ENCODE data around the gene RNASEL. TPM values are rescaled to one million over a fixed set of nuclear protein-coding genes. Genes with fewer than 3 reads are reported as not detected.
"Not testable (repeated sequence)": the region's sequence is repeated elsewhere in the genome, so short reads cannot be mapped to it uniquely, and the experiment has no call there.

Gene RNASEL
- total RNA-seq, 1 experiment from 2014 or later = 17.3 TPM

GRCh38 chr1:182556279-182556678, 32.8 kb downstream of the RNASEL start:
- Histone ChIP-seq H3K4me2 (ENCODE audit: low read depth, low read length, poor library complexity, severe bottlenecking) (no peak overlapping the region), H3K9me3 (ENCODE audit: low read length) (no peaks in the 10 kb centered on the region), H3K27ac (ENCODE audit: low read length) (no peak overlapping the region), H4K20me1 (ENCODE audit: insufficient read depth, low read depth, low read length) (no peaks in the 10 kb centered on the region), H3K36me3 (ENCODE audit: insufficient read depth, low read length) (no peaks in the 10 kb centered on the region), H3K4me3 (ENCODE audit: low read length) (no peak overlapping the region), H3K9ac (ENCODE audit: low read length) (no peak overlapping the region), H3K27me3 (ENCODE audit: low read length) (no peaks in the 10 kb centered on the region), H2AFZ (ENCODE audit: low read length) (no peak overlapping the region), H3K79me2 (ENCODE audit: low read length) (no peaks in the 10 kb centered on the region), H3K4me1 (ENCODE audit: low read length) (no peaks in the 10 kb centered on the region), H3K9me2 (replicated peaks; ENCODE audit: insufficient read depth, low read length) (no peaks in the 10 kb centered on the region)
- no peak for DNase-seq

DNA sequence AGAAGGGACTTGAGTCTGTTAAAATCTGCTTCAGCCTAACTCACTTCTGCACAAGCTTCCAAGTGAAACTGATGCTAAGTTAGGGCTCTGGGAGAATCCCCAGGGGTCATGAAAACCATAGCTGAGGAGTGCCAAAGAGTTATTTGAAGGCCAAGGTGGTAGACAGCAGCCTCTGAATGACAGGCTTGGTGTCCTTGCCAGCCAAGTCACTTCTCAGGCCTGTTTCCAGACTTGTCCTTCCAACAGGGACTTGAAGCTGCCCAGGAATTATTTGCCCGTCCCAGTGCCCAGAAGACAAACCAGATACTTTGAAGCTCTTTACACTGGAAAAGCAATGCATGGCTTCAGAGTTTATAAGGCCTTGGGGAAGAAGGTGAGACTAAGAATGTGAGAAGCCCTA, 33.6 kb downstream of the RNASEL start:
- Histone ChIP-seq H3K79me2 (ENCODE audit: low read length) (no peaks in the 10 kb centered on the region), H3K9me3 (ENCODE audit: low read length) (no peaks in the 10 kb centered on the region), H3K36me3 (ENCODE audit: insufficient read depth, low read length) (no peaks in the 10 kb centered on the region), H3K27ac (ENCODE audit: low read length) (no peak overlapping the region), H3K27me3 (ENCODE audit: low read length) (no peaks in the 10 kb centered on the region), H3K9me2 (replicated peaks; ENCODE audit: insufficient read depth, low read length) (no peaks in the 10 kb centered on the region), H3K4me3 (ENCODE audit: low read length) (no peak overlapping the region), H3K4me2 (ENCODE audit: low read depth, low read length, poor library complexity, severe bottlenecking) (no peak overlapping the region), H4K20me1 (ENCODE audit: insufficient read depth, low read depth, low read length) (no peaks in the 10 kb centered on the region), H3K4me1 (ENCODE audit: low read length) (no peaks in the 10 kb centered on the region), H3K9ac (ENCODE audit: low read length) (no peak overlapping the region), H2AFZ (ENCODE audit: low read length) (no peak overlapping the region)
- DNase-seq = no peak

- Histone ChIP-seq H3K79me2 (ENCODE audit: low read length) (no peaks in the 10 kb centered on the region), H3K27ac (ENCODE audit: low read length) (no peak overlapping the region), H3K4me3 (ENCODE audit: low read length) (no peak overlapping the region), H3K36me3 (ENCODE audit: insufficient read depth, low read length) (no peaks in the 10 kb centered on the region), H2AFZ (ENCODE audit: low read length) (no peak overlapping the region), H3K9me2 (replicated peaks; ENCODE audit: insufficient read depth, low read length) (no peaks in the 10 kb centered on the region), H3K27me3 (ENCODE audit: low read length) (no peaks in the 10 kb centered on the region), H3K4me2 (ENCODE audit: low read depth, low read length, poor library complexity, severe bottlenecking) (no peak overlapping the region), H3K9ac (ENCODE audit: low read length) (no peak overlapping the region), H3K9me3 (ENCODE audit: low read length) (no peaks in the 10 kb centered on the region), H4K20me1 (ENCODE audit: insufficient read depth, low read depth, low read length) (no peaks in the 10 kb centered on the region), H3K4me1 (ENCODE audit: low read length) (no peaks in the 10 kb centered on the region)
- DNase-seq = no peak
These were observed 36.5 kb downstream of the RNASEL start for GRCh38 chr1:182552527-182552926.

GRCh38 chr1:182549811-182550210, 39.2 kb downstream of the RNASEL start:
- Histone ChIP-seq H3K27me3 (ENCODE audit: low read length) (no peaks in the 10 kb centered on the region), H3K4me2 (ENCODE audit: low read depth, low read length, poor library complexity, severe bottlenecking) (no peak overlapping the region), H3K4me1 (ENCODE audit: low read length) (no peaks in the 10 kb centered on the region), H2AFZ (ENCODE audit: low read length) (no peak overlapping the region), H3K9me2 (replicated peaks; ENCODE audit: insufficient read depth, low read length) (no peaks in the 10 kb centered on the region), H3K36me3 (ENCODE audit: insufficient read depth, low read length) (no peaks in the 10 kb centered on the region), H3K9ac (ENCODE audit: low read length) (no peak overlapping the region), H3K27ac (ENCODE audit: low read length) (no peak overlapping the region), H4K20me1 (ENCODE audit: insufficient read depth, low read depth, low read length) (no peaks in the 10 kb centered on the region), H3K79me2 (ENCODE audit: low read length) (no peaks in the 10 kb centered on the region), H3K9me3 (ENCODE audit: low read length) (no peaks in the 10 kb centered on the region), H3K4me3 (ENCODE audit: low read length) (no peak overlapping the region)
- no peak for DNase-seq

DNA sequence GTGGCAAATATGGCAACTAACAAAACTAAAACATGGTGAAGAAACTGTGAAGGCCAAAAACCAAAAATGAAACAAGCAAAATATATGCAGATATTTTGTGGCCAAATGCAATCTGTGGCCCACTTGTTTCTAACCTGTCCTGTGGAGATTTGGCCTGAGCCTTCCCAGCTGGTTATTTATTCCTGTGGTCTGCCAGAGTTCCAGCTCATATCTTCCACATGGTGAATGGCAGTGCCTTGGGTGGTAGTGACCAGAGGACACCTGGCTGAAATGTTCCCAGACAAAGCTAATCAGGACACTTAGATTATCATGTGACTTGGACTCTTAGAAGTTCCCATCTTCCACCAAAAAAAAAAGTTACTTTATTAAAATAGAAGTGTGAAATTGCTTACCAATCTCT, 39.7 kb downstream of the RNASEL start:
- Histone ChIP-seq H3K4me1 (ENCODE audit: low read length) (no peaks in the 10 kb centered on the region), H3K9ac (ENCODE audit: low read length) (no peak overlapping the region), H3K27me3 (ENCODE audit: low read length) (no peaks in the 10 kb centered on the region), H3K4me3 (ENCODE audit: low read length) (no peak overlapping the region), H3K4me2 (ENCODE audit: low read depth, low read length, poor library complexity, severe bottlenecking) (no peak overlapping the region), H3K9me2 (replicated peaks; ENCODE audit: insufficient read depth, low read length) (no peaks in the 10 kb centered on the region), H2AFZ (ENCODE audit: low read length) (no peak overlapping the region), H4K20me1 (ENCODE audit: insufficient read depth, low read depth, low read length) (no peaks in the 10 kb centered on the region), H3K27ac (ENCODE audit: low read length) (no peak overlapping the region), H3K9me3 (ENCODE audit: low read length) (no peaks in the 10 kb centered on the region), H3K79me2 (ENCODE audit: low read length) (no peaks in the 10 kb centered on the region), H3K36me3 (ENCODE audit: insufficient read depth, low read length) (no peaks in the 10 kb centered on the region)
- DNase-seq = no peak

- no peak for DNase-seq
- Histone ChIP-seq H3K27ac (ENCODE audit: low read length) (no peak overlapping the region), H3K27me3 (ENCODE audit: low read length) (no peaks in the 10 kb centered on the region), H3K4me3 (ENCODE audit: low read length) (no peak overlapping the region), H2AFZ (ENCODE audit: low read length) (no peak overlapping the region), H3K4me2 (ENCODE audit: low read depth, low read length, poor library complexity, severe bottlenecking) (no peak overlapping the region), H3K36me3 (ENCODE audit: insufficient read depth, low read length) (no peaks in the 10 kb centered on the region), H3K9me2 (replicated peaks; ENCODE audit: insufficient read depth, low read length) (no peaks in the 10 kb centered on the region), H3K79me2 (ENCODE audit: low read length) (no peaks in the 10 kb centered on the region), H3K4me1 (ENCODE audit: low read length) (no peaks in the 10 kb centered on the region), H3K9me3 (ENCODE audit: low read length) (no peaks in the 10 kb centered on the region), H4K20me1 (ENCODE audit: insufficient read depth, low read depth, low read length) (no peaks in the 10 kb centered on the region), H3K9ac (ENCODE audit: low read length) (no peak overlapping the region)
These were observed 55.2 kb downstream of the RNASEL start for GRCh38 chr1:182533896-182534295.

DNA sequence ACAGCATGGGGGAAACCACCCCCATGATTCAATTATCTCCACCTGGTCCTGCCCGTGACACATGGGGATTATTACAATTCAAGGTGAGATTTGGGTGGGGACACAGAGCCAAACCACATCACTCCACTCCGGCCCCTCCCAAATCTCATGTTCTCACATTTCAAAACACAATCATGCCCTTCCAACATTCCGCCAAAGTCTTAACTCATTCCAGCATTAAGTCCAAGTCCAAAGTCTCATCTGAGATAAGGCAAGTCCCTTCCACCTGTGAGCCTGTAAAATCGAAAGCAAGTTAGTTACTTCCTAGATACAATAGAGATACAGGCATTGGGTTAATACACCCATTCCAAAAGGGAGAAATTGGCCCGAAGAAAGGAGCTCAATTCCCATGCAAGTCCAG, 60.9 kb downstream of the RNASEL start:
- H3K9ac ChIP-seq (ENCODE audit: low read length); H3K4me2 ChIP-seq (ENCODE audit: low read depth, low read length, poor library complexity, severe bottlenecking); H3K27me3 ChIP-seq (ENCODE audit: low read length); H3K27ac ChIP-seq (ENCODE audit: low read length); H2AFZ ChIP-seq (ENCODE audit: low read length); DNase-seq; H3K79me2 ChIP-seq (ENCODE audit: low read length); H3K9me2 ChIP-seq (replicated peaks; ENCODE audit: insufficient read depth, low read length); H3K4me3 ChIP-seq (ENCODE audit: low read length); H4K20me1 ChIP-seq (ENCODE audit: insufficient read depth, low read depth, low read length); H3K4me1 ChIP-seq (ENCODE audit: low read length); H3K36me3 ChIP-seq (ENCODE audit: insufficient read depth, low read length): not testable (repeated sequence)
- peaks cover 17% of the 10 kb centered on the region; the same call in 1 of the 2 replicates for H3K9me3 ChIP-seq (ENCODE audit: low read length)

DNA sequence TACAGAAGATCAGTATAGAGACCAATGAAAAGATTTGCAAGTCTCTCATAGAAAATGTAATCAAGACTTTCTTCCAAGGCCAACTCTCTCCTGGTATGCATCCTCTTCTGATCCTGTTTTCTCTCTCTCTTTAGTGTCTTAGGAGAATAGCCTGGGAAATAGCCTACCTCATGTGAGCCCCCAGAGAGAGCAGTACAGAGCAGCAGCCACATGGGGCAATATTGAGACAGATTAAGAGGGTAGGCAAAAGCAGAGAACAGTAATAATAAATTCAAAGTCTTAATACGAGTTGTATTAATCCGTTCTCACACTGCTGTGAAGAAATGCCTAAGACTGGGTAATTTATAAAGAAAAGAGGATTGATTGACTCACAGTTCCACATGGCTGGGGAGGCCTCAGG, 61.4 kb downstream of the RNASEL start:
- H2AFZ ChIP-seq (ENCODE audit: low read length) = no peak overlapping the region
- H3K79me2 ChIP-seq (ENCODE audit: low read length) = no peaks in the 10 kb centered on the region
- no peaks in the 10 kb centered on the region for H3K9me2 ChIP-seq (replicated peaks; ENCODE audit: insufficient read depth, low read length)
- H3K4me3 ChIP-seq (ENCODE audit: low read length) = no peak overlapping the region
- peaks cover 17% of the 10 kb centered on the region; the same call in 1 of the 2 replicates for H3K9me3 ChIP-seq (ENCODE audit: low read length)
- no peaks in the 10 kb centered on the region for H3K27me3 ChIP-seq (ENCODE audit: low read length)
- no peak overlapping the region for H3K27ac ChIP-seq (ENCODE audit: low read length)
- H4K20me1 ChIP-seq (ENCODE audit: insufficient read depth, low read depth, low read length) = no peaks in the 10 kb centered on the region
- H3K4me2 ChIP-seq (ENCODE audit: low read depth, low read length, poor library complexity, severe bottlenecking) = no peak overlapping the region
- no peak for DNase-seq
- H3K36me3 ChIP-seq (ENCODE audit: insufficient read depth, low read length) = no peaks in the 10 kb centered on the region
- no peak overlapping the region for H3K9ac ChIP-seq (ENCODE audit: low read length)
- H3K4me1 ChIP-seq (ENCODE audit: low read length) = no peaks in the 10 kb centered on the region

GRCh38 chr1:182525342-182525741, 63.7 kb downstream of the RNASEL start:
- H3K27me3 ChIP-seq (ENCODE audit: low read length) = no peaks in the 10 kb centered on the region
- H3K4me2 ChIP-seq (ENCODE audit: low read depth, low read length, poor library complexity, severe bottlenecking) = no peak overlapping the region
- no peaks in the 10 kb centered on the region for H4K20me1 ChIP-seq (ENCODE audit: insufficient read depth, low read depth, low read length)
- no peaks in the 10 kb centered on the region for H3K79me2 ChIP-seq (ENCODE audit: low read length)
- no peaks in the 10 kb centered on the region for H3K36me3 ChIP-seq (ENCODE audit: insufficient read depth, low read length)
- no peaks in the 10 kb centered on the region for H3K9me2 ChIP-seq (replicated peaks; ENCODE audit: insufficient read depth, low read length)
- H3K9me3 ChIP-seq (ENCODE audit: low read length) = peaks cover 17% of the 10 kb centered on the region; the same call in 1 of the 2 replicates
- no peak for DNase-seq
- no peak overlapping the region for H2AFZ ChIP-seq (ENCODE audit: low read length)
- no peak overlapping the region for H3K27ac ChIP-seq (ENCODE audit: low read length)
- H3K4me3 ChIP-seq (ENCODE audit: low read length) = no peak overlapping the region
- H3K4me1 ChIP-seq (ENCODE audit: low read length) = no peaks in the 10 kb centered on the region
- no peak overlapping the region for H3K9ac ChIP-seq (ENCODE audit: low read length)
